Measurements from ENCODE around the gene CAPSL.

GRCh38 chr5:35881758-35882157 is 56.7 kb downstream of the CAPSL start:
- TF ChIP-seq CTCF (conservative IDR thresholded peaks at IDR 0.05) (no peak), EZH2 (IDR thresholded peaks at IDR 0.05; ENCODE audit: low read depth) (no peak)

All from PC-9 (cell line).